SK-N-SH (cell line): ENCODE measurements around the gene CEP131.

ENCODE experiments used
- CTCF ChIP-seq: fragments of 200-600 bp; sonication (generic); IDR thresholded peaks from 2 replicates; pipeline ENCODE4 v1.6.1; 2017; ENCODE audit warnings: antibody characterized with exemption, mild to moderate bottlenecking, moderate library complexity
- GATA2 ChIP-seq: sonication (generic); formaldehyde crosslinking; IDR thresholded peaks from 2 replicates; pipeline ENCODE4 v1.5.0; 2020; ENCODE audit warnings: mild to moderate bottlenecking, missing genetic modification reagents
- JUND ChIP-seq: IDR thresholded peaks from 2 replicates; pipeline ENCODE4 v1.4.0; 2012
- MAX ChIP-seq: IDR thresholded peaks from 2 replicates; pipeline ENCODE4 v1.4.0; 2012; ENCODE audit warnings: low read depth
- MXI1 ChIP-seq: IDR thresholded peaks from 2 replicates; pipeline ENCODE4 v1.6.1; 2012; ENCODE audit warnings: mild to moderate bottlenecking, low read depth, low read length, improper control_type of control experiment
- NFIC ChIP-seq: IDR thresholded peaks from 2 replicates; pipeline ENCODE4 v1.4.0; 2012; ENCODE audit warnings: borderline replicate concordance
- RAD21 ChIP-seq: IDR thresholded peaks from 2 replicates; pipeline ENCODE4 v1.6.1; 2012; ENCODE audit warnings: mild to moderate bottlenecking, low read length
- RCOR1 ChIP-seq: fragments of 150-350 bp; IDR thresholded peaks from 2 replicates; pipeline ENCODE4 v1.6.1; 2017; ENCODE audit warnings: antibody characterized with exemption, low read length
- REST ChIP-seq: IDR thresholded peaks from 2 replicates; pipeline ENCODE4 v1.6.1; 2012; ENCODE audit warnings: mild to moderate bottlenecking, low read depth, low read length, moderate library complexity
- TCF12 ChIP-seq: IDR thresholded peaks from 2 replicates; pipeline ENCODE4 v1.4.0; 2012
- TEAD4 ChIP-seq: IDR thresholded peaks from 2 replicates; pipeline ENCODE4 v1.4.0; 2012; ENCODE audit warnings: mild to moderate bottlenecking, borderline replicate concordance; ENCODE audit not compliant: insufficient read depth
- USF2 ChIP-seq: fragments of 150-350 bp; IDR thresholded peaks from 2 replicates; pipeline ENCODE4 v1.6.1; 2017; ENCODE audit warnings: antibody characterized with exemption, low read length, low read depth, borderline replicate concordance

GRCh38 chr17:81181811-81182185, 41.0 kb downstream of the CEP131 start:
- TF ChIP-seq CTCF (no peak), TCF12 (no peak), TEAD4 (no peak), GATA2 (CRISPR knock-in tag) (no peak), RCOR1 (no peak), NFIC (no peak), MAX (no peak), USF2 (no peak), JUND (no peak), RAD21 (no peak), MXI1 (no peak), REST (no peak)
